MM.1S (cell line): ENCODE results near the gene HOXD11.

Experiments
- DNase-seq: peaks from one replicate; pipeline ENCODE4 v3.0.0-alpha.2; 2015
- H2AFZ ChIP-seq: fragments of 300-600 bp; sonication (generic); 2 replicates; pipeline ENCODE4 v1.6.0; 2016; ENCODE audit warnings: antibody characterized with exemption, low read length
- H3F3A ChIP-seq: fragments of 300-600 bp; sonication (generic); 2 replicates; pipeline ENCODE4 v1.6.1; 2016; ENCODE audit warnings: mild to moderate bottlenecking, antibody characterized with exemption, low read length, moderate library complexity, mixed read lengths; ENCODE audit not compliant: insufficient read depth
- H3K27ac ChIP-seq: fragments of 300-600 bp; sonication (generic); 2 replicates; pipeline ENCODE4 v1.5.1; 2016; ENCODE audit warnings: mild to moderate bottlenecking, low read length
- H3K27me3 ChIP-seq: fragments of 300-600 bp; sonication (generic); replicated peaks from 2 replicates; pipeline ENCODE4 v1.6.0; 2016; ENCODE audit warnings: low read length; ENCODE audit not compliant: insufficient read depth
- H3K36me3 ChIP-seq: fragments of 300-600 bp; sonication (generic); replicated peaks from 2 replicates; pipeline ENCODE4 v1.6.1; 2016; ENCODE audit warnings: mild to moderate bottlenecking, low read length, mixed read lengths; ENCODE audit not compliant: insufficient read depth
- H3K4me1 ChIP-seq: fragments of 300-600 bp; sonication (generic); 2 replicates; pipeline ENCODE4 v1.6.1; 2016; ENCODE audit warnings: low read length, mixed read lengths
- H3K4me2 ChIP-seq: fragments of 300-600 bp; sonication (generic); 2 replicates; pipeline ENCODE4 v1.6.0; 2016; ENCODE audit warnings: low read depth, low read length
- H3K4me3 ChIP-seq: fragments of 300-600 bp; sonication (generic); 2 replicates; pipeline ENCODE4 v1.5.1; 2016; ENCODE audit warnings: low read length, mixed read lengths
- H3K79me2 ChIP-seq: fragments of 300-600 bp; sonication (generic); 2 replicates; pipeline ENCODE4 v1.6.1; 2016; ENCODE audit warnings: mixed run types, low read length, mixed read lengths
- H3K9ac ChIP-seq: fragments of 300-600 bp; sonication (generic); 2 replicates; pipeline ENCODE4 v1.6.1; 2016; ENCODE audit warnings: low read length, mixed read lengths
- H3K9me2 ChIP-seq: fragments of 300-600 bp; sonication (generic); replicated peaks from 2 replicates; pipeline ENCODE4 v1.6.1; 2016; ENCODE audit warnings: mild to moderate bottlenecking, low read length, mixed read lengths; ENCODE audit not compliant: insufficient read depth
- H3K9me3 ChIP-seq: fragments of 300-600 bp; sonication (generic); replicated peaks from 2 replicates; pipeline ENCODE4 v1.6.1; 2016; ENCODE audit warnings: mild to moderate bottlenecking, low read length, mixed read lengths; ENCODE audit not compliant: insufficient read depth
- H4K20me1 ChIP-seq: fragments of 300-600 bp; sonication (generic); 2 replicates; pipeline ENCODE4 v1.6.1; 2016; ENCODE audit warnings: mild to moderate bottlenecking, low read length, moderate library complexity, mixed read lengths; ENCODE audit not compliant: insufficient read depth
- EZH2 ChIP-seq: fragments of 300-600 bp; sonication (generic); optimal IDR thresholded peaks from 2 replicates; pipeline ENCODE3; 2017; ENCODE audit warnings: low read depth, mild to moderate bottlenecking, antibody characterized with exemption, low read length, mixed read lengths
- EZH2phosphoT487 ChIP-seq: fragments of 300-600 bp; sonication (generic); IDR thresholded peaks from 2 replicates; pipeline ENCODE4 v1.6.1; 2018; ENCODE audit warnings: antibody characterized with exemption, low read length
- TF ChIP-seq, protein P1 (sequence below): fragments of 300-600 bp; sonication (generic); IDR thresholded peaks from 2 replicates; pipeline ENCODE4 v1.5.1; 2016; ENCODE audit warnings: antibody characterized with exemption, low read length, mixed read lengths

The HOXD11 gene

GRCh38 chr2:176128172-176128981, 21.3 kb downstream of the HOXD11 start:
- Histone ChIP-seq H3K27me3 (peaks cover 34% of the 10 kb centered on the region), H3K4me1 (no peaks in the 10 kb centered on the region), H3K79me2 (no peaks in the 10 kb centered on the region), H3K4me2 (no peak overlapping the region), H3K9ac (no peak overlapping the region), H2AFZ (no peak overlapping the region), H3K27ac (no peak overlapping the region), H3F3A (no peaks in the 10 kb centered on the region), H3K9me2 (no peaks in the 10 kb centered on the region), H4K20me1 (no peaks in the 10 kb centered on the region), H3K36me3 (no peaks in the 10 kb centered on the region), H3K4me3 (no peak overlapping the region), H3K9me3 (no peaks in the 10 kb centered on the region)
- TF ChIP-seq EZH2 (no peak), EZH2phosphoT487 (no peak)
- TF ChIP-seq, protein P1, sequence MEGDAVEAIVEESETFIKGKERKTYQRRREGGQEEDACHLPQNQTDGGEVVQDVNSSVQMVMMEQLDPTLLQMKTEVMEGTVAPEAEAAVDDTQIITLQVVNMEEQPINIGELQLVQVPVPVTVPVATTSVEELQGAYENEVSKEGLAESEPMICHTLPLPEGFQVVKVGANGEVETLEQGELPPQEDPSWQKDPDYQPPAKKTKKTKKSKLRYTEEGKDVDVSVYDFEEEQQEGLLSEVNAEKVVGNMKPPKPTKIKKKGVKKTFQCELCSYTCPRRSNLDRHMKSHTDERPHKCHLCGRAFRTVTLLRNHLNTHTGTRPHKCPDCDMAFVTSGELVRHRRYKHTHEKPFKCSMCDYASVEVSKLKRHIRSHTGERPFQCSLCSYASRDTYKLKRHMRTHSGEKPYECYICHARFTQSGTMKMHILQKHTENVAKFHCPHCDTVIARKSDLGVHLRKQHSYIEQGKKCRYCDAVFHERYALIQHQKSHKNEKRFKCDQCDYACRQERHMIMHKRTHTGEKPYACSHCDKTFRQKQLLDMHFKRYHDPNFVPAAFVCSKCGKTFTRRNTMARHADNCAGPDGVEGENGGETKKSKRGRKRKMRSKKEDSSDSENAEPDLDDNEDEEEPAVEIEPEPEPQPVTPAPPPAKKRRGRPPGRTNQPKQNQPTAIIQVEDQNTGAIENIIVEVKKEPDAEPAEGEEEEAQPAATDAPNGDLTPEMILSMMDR, result no peak
- no peak for DNase-seq

- H3K9ac ChIP-seq, result no peak within 1 kb of the TSS
- H3K27ac ChIP-seq, result no peak within 1 kb of the TSS
- H3K4me1 ChIP-seq, result no peaks in the 10 kb centered on the region
- H3K4me2 ChIP-seq, result no peak within 1 kb of the TSS
- no peak for DNase-seq
- no peak within 1 kb of the TSS for H2AFZ ChIP-seq
- H4K20me1 ChIP-seq, result no peaks in the 10 kb centered on the region
- H3K4me3 ChIP-seq, result no peak within 1 kb of the TSS
- peaks cover 26% of the 10 kb centered on the region for H3K27me3 ChIP-seq
- no peaks in the 10 kb centered on the region for H3K36me3 ChIP-seq
- no peaks in the 10 kb centered on the region for H3K9me3 ChIP-seq
- TF ChIP-seq EZH2phosphoT487, result no peak
- no peaks in the 10 kb centered on the region for H3K79me2 ChIP-seq
- H3K9me2 ChIP-seq, result no peaks in the 10 kb centered on the region
- no peaks in the 10 kb centered on the region for H3F3A ChIP-seq
These were observed 22.1 kb downstream of the HOXD11 start, which contains the start of gene HOXD8 for GRCh38 chr2:176128982-176129796. Gene HOXD8 (plus strand): TSS chr2:176129705. CDS start chr2:176130367, 662 bp downstream.

GRCh38 chr2:176129813-176130146, 22.7 kb downstream of the HOXD11 start:
- Histone ChIP-seq H4K20me1 (no peaks in the 10 kb centered on the region), H3F3A (no peaks in the 10 kb centered on the region), H3K27me3 (peaks cover 23% of the 10 kb centered on the region), H3K79me2 (no peaks in the 10 kb centered on the region), H3K4me3 (no peak overlapping the region), H3K9me3 (no peaks in the 10 kb centered on the region), H3K4me1 (no peaks in the 10 kb centered on the region), H3K9me2 (no peaks in the 10 kb centered on the region), H3K4me2 (no peak overlapping the region), H3K9ac (no peak overlapping the region), H3K27ac (no peak overlapping the region), H3K36me3 (no peaks in the 10 kb centered on the region), H2AFZ (no peak overlapping the region)
- no peak for DNase-seq
- TF ChIP-seq EZH2phosphoT487 (no peak), EZH2 (no peak)
- TF ChIP-seq, protein P1, result no peak
